Body of pancreas (tissue), 4 donors: Measurements from ENCODE around the gene LILRA5. TPM values are rescaled to one million over a fixed set of nuclear protein-coding genes. Genes with fewer than 3 reads are reported as not detected.
A peak's percentile ranks its signal among the peaks of the same experiment; 100 is the strongest.

ENCODE experiments used
- ATAC-seq: fragments of 150-250 bp; one replicate; pipeline ENCODE4 v1.9.1; 2016
- DNase-seq, 4 donors: peaks; one replicate each; pipeline ENCODE4 v3.0.0-alpha.2; 2019
- H3K27ac ChIP-seq, 4 donors: fragments of 200-600 bp; sonication (generic); 1 replicate in 3 of 4; 2 replicates in 1 of 4; pipeline versions ENCODE4 v1.5.1 to v1.6.1; 2016 to 2019; ENCODE audit warnings: mild to moderate bottlenecking in 1 of 4, mixed read lengths in 1 of 4, moderate library complexity in 1 of 4
- H3K27me3 ChIP-seq, 2 donors: fragments of 200-600 bp; sonication (generic); one replicate each; pipeline ENCODE4 v1.6.0; 2016; ENCODE audit warnings: mild to moderate bottlenecking in 1 of 2
- H3K36me3 ChIP-seq, 2 donors: fragments of 200-600 bp; sonication (generic); replicated peaks in 1 of 2; 2 replicates each; pipeline ENCODE4 v1.5.1; 2016; ENCODE audit warnings: low read depth in 2 of 2; ENCODE audit not compliant: insufficient read depth in 1 of 2
- H3K4me1 ChIP-seq: fragments of 200-600 bp; sonication (generic); one replicate; pipeline ENCODE4 v1.6.0; 2016
- H3K4me3 ChIP-seq, 2 donors: fragments of 200-600 bp; sonication (generic); 1 replicate in 1 of 2; 2 replicates in 1 of 2; pipeline ENCODE4 v1.5.1; 2016 to 2019
- H3K9me3 ChIP-seq, 3 donors: fragments of 200-600 bp; sonication (generic); 1 replicate in 2 of 3; 2 replicates in 1 of 3; pipeline ENCODE4 v1.5.1; 2016
- CTCF ChIP-seq, 7 experiments: fragments of 450-650 bp in 4 of 7; fragments of 200-600 bp in 3 of 7; sonication (generic) in 3 of 7; IDR thresholded peaks; one replicate each; pipeline ENCODE4 v1.5.1; 2016 to 2019; ENCODE audit warnings: antibody characterized with exemption in 7 of 7
- POLR2A ChIP-seq, 3 donors: fragments of 450-650 bp; IDR thresholded peaks; one replicate each; pipeline ENCODE4 v1.6.1; 2016; ENCODE audit warnings: antibody characterized with exemption in 3 of 3, mild to moderate bottlenecking in 2 of 3
- WGBS, 2 donors: methylation state at CpG; one replicate each; pipeline ENCODE4 v1.1.5; 2017; 5-methylcytosine and 5-hydroxymethylcytosine counted together
- intact Hi-C: fragments of 100-400 bp; cut with DNase I; formaldehyde crosslinking; loops from one replicate; pipeline ENCODE4 v1.15.1; 2023
- total RNA-seq, 2 donors: library from RNA; depleted of rRNA; stranded (reverse); fragments of >200 nt; gene quantifications; one replicate each; pipeline ENCODE4 v1.1.0, GENCODE V29; 2016

Gene LILRA5
- total RNA-seq, 2 donors from 2014 or later, result 0.78 TPM; not detected in 1

DNA sequence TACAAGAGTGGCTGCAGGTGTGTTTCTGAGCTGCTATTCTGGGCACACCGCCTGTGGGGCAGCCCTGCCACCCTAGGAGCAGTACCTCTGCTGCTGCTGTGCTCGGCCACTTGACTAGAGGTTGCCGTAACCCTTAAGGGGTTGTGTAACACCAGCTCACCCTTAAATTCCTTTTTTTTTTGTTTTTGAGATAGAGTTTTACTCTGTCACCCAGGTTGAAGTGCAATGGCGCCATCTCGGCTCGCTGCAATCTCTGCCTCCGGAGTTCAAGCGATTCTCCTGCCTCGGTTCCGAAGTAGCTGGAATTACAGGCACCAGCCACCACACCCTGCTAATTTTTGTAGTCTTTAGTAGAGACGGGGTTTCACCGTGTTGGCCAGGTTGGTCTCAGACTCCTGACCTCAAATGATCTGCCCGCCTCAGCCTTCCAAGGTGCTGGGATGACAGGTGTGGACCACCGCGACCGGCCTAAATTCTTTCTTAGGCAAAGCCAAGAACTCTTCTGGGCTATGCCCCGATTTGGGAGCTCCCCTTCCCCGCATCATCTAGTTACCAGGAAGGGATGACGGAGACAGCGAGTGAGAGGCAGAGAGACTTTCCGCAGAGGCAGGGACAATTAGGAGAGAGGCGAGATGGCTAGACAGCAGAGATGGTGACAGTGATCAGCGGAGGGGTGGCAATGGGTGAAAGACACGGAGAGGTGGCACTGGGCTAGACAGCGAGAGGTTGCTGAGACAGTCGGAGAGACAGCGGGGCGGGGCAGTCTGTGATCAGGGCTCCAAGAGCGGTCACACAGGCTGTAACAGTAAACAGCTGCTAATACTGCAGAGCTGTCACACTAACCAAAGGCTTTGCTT lies 4.4 kb upstream of the LILRA5 start:
- 56 to 69% methylated on average over 29 of the region's 29 CpGs for WGBS, 2 donors
- DNase-seq, result peak in 1 of 4 donors; percentile 24
- no peaks in the 10 kb centered on the region for H3K27me3 ChIP-seq
- intact Hi-C loops, result no loop called here
- no peaks in the 10 kb centered on the region for H3K9me3 ChIP-seq
- TF ChIP-seq POLR2A (IDR thresholded peaks at IDR 0.05) (peak in 1 of 3 donors; percentile 8), CTCF (IDR thresholded peaks at IDR 0.05) (no peak)
- H3K36me3 ChIP-seq, result no peaks in the 10 kb centered on the region
- no peaks in the 10 kb centered on the region for H3K4me1 ChIP-seq
- H3K4me3 ChIP-seq, result no peak overlapping the region
- no peak for ATAC-seq
- no peak overlapping the region for H3K27ac ChIP-seq

DNA sequence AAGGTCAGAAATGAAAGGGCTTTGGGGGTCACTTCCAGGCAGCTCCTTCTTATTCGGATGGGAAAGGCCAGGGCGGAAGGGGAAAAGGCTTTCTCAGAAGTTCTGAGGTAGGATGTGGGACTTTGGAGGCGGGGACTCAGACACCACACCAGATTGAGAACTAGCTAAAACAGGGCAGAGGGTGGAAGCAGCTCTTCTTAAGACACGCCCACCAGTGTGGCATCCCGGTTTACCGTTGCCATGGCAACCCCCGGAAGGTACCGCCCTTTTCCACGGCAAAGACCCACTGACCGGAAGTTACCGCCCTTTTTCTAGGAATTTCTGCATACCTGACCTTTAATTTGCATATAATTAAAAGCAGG lies 3.8 kb upstream of the LILRA5 start:
- no peaks in the 10 kb centered on the region for H3K4me1 ChIP-seq
- intact Hi-C loops, result no loop called here
- no peaks in the 10 kb centered on the region for H3K27me3 ChIP-seq
- TF ChIP-seq CTCF (IDR thresholded peaks at IDR 0.05) (no peak), POLR2A (IDR thresholded peaks at IDR 0.05) (no peak)
- DNase-seq, result peak in 1 of 4 donors; percentile 28
- H3K9me3 ChIP-seq, result no peaks in the 10 kb centered on the region
- H3K36me3 ChIP-seq, result no peaks in the 10 kb centered on the region
- no peak for ATAC-seq
- H3K4me3 ChIP-seq, result no peak overlapping the region
- no peak overlapping the region for H3K27ac ChIP-seq
- 33 to 37% methylated on average over 11 of the region's 11 CpGs for WGBS, 2 donors

DNA sequence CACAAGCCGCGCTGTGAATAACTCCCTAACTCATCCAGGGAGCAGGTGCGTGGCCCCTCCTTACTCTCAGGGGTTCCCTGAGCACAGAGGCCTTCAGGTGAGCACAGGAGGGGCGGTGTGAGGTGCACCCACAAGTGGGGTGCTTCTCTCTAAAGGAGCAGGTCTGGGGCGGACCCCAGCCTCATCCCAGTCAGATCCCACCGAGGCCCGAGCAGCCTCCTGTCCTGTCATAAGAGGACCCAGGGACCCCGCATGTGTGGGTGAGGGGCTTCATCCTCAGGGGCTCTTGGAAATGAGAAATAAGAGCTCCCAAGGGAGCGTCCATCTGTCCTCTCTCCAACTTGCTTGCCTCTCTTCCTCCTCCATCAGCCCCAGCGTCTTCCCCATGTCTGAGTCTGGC lies 3.0 kb upstream of the LILRA5 start:
- no peaks in the 10 kb centered on the region for H3K4me1 ChIP-seq
- TF ChIP-seq CTCF (IDR thresholded peaks at IDR 0.05) (no peak), POLR2A (IDR thresholded peaks at IDR 0.05) (no peak)
- no peaks in the 10 kb centered on the region for H3K9me3 ChIP-seq
- 63 to 71% methylated on average over 10 of the region's 10 CpGs for WGBS, 2 donors
- no peak overlapping the region for H3K27ac ChIP-seq
- DNase-seq, result no peak
- H3K36me3 ChIP-seq, result no peaks in the 10 kb centered on the region
- no peak overlapping the region for H3K4me3 ChIP-seq
- no peaks in the 10 kb centered on the region for H3K27me3 ChIP-seq
- no peak for ATAC-seq
- intact Hi-C loops, result no loop called here

GRCh38 chr19:54312011-54312410 lies 955 bp downstream of the LILRA5 start:
- WGBS, 2 donors, result 25 to 43% methylated on average over 3 to 6 of the region's 6 CpGs
- TF ChIP-seq POLR2A (IDR thresholded peaks at IDR 0.05) (no peak), CTCF (IDR thresholded peaks at IDR 0.05) (no peak)
- Histone ChIP-seq H3K27ac (no peak overlapping the region), H3K4me1 (no peaks in the 10 kb centered on the region), H3K27me3 (no peaks in the 10 kb centered on the region), H3K36me3 (no peaks in the 10 kb centered on the region), H3K4me3 (no peak overlapping the region), H3K9me3 (no peaks in the 10 kb centered on the region)
- DNase-seq (no peak), ATAC-seq (no peak)
- intact Hi-C loops, result no loop called here

GRCh38 chr19:54311486-54311885 lies 1.5 kb downstream of the LILRA5 start:
- no peak for DNase-seq
- H3K4me3 ChIP-seq, result no peak overlapping the region
- intact Hi-C loops, result no loop called here
- no peaks in the 10 kb centered on the region for H3K4me1 ChIP-seq
- no peaks in the 10 kb centered on the region for H3K9me3 ChIP-seq
- TF ChIP-seq CTCF (IDR thresholded peaks at IDR 0.05), result no peak
- TF ChIP-seq POLR2A (IDR thresholded peaks at IDR 0.05), result no peak
- H3K36me3 ChIP-seq, result no peaks in the 10 kb centered on the region
- ATAC-seq, result no peak
- no peaks in the 10 kb centered on the region for H3K27me3 ChIP-seq
- WGBS, 2 donors, result 17 to 20% methylated on average over 1 to 4 of the region's 5 CpGs
- no peak overlapping the region for H3K27ac ChIP-seq
